SK-N-SH treated with all-trans-retinoic acid at 6 μM for 48 hours (cell line): ENCODE measurements around the gene TTC31.

Experiments used
- ATAC-seq: fragments of 200-7000 bp; cut with Tn5 transposase; 3 replicates; pipeline ENCODE4 v1.9.1; 2020; ENCODE audit warnings: mild to moderate bottlenecking, moderate library complexity
- BACH2 ChIP-seq: fragments of 250-450 bp; sonication (Bioruptor Pico); IDR thresholded peaks from 2 replicates; pipeline ENCODE4 v1.9.0; 2021; ENCODE audit warnings: mild to moderate bottlenecking, borderline replicate concordance
- CSDC2 ChIP-seq: fragments of 250-450 bp; sonication (Bioruptor Pico); IDR thresholded peaks from 2 replicates; pipeline ENCODE4 v1.5.0; 2020; ENCODE audit warnings: mild to moderate bottlenecking, moderate library complexity
- GLIS3 ChIP-seq: fragments of 250-450 bp; sonication (Bioruptor Pico); IDR thresholded peaks from 2 replicates; pipeline ENCODE4 v1.5.0; 2020; ENCODE audit warnings: mild to moderate bottlenecking, moderate library complexity
- OSR1 ChIP-seq: fragments of 250-450 bp; sonication (Bioruptor Pico); IDR thresholded peaks from 2 replicates; pipeline ENCODE4 v1.8.0; 2022; ENCODE audit warnings: moderate library complexity, mild to moderate bottlenecking, inconsistent platforms
- PPARA ChIP-seq: fragments of 250-450 bp; sonication (Bioruptor Pico); IDR thresholded peaks from 2 replicates; pipeline ENCODE4 v1.5.0; 2020; ENCODE audit warnings: mild to moderate bottlenecking, borderline replicate concordance
- RARB ChIP-seq: fragments of 250-450 bp; sonication (Bioruptor Pico); IDR thresholded peaks from 2 replicates; pipeline ENCODE4 v1.8.0; 2021; ENCODE audit warnings: mild to moderate bottlenecking, moderate library complexity
- SNAI2 ChIP-seq: fragments of 250-450 bp; sonication (Bioruptor Pico); IDR thresholded peaks from 2 replicates; pipeline ENCODE4 v1.5.0; 2020; ENCODE audit warnings: mild to moderate bottlenecking, moderate library complexity
- TCF4 ChIP-seq: fragments of 250-450 bp; sonication (Bioruptor Pico); IDR thresholded peaks from 2 replicates; pipeline ENCODE4 v1.8.0; 2021; ENCODE audit warnings: mild to moderate bottlenecking, moderate library complexity, borderline replicate concordance
- TOX ChIP-seq: fragments of 250-450 bp; sonication (Bioruptor Pico); IDR thresholded peaks from 2 replicates; pipeline ENCODE4 v1.8.0; 2021; ENCODE audit warnings: mild to moderate bottlenecking, moderate library complexity, borderline replicate concordance
- TSHZ2 ChIP-seq: fragments of 250-450 bp; sonication (Bioruptor Pico); IDR thresholded peaks from 2 replicates; pipeline ENCODE4 v1.5.0; 2020; ENCODE audit warnings: mild to moderate bottlenecking, moderate library complexity
- ZC3H10 ChIP-seq: fragments of 250-450 bp; sonication (Bioruptor Pico); IDR thresholded peaks from 2 replicates; pipeline ENCODE4 v1.5.1; 2021; ENCODE audit warnings: mild to moderate bottlenecking, moderate library complexity
- ZFP3 ChIP-seq: fragments of 250-450 bp; sonication (Bioruptor Pico); IDR thresholded peaks from 2 replicates; pipeline ENCODE4 v1.5.0; 2020; ENCODE audit warnings: mild to moderate bottlenecking, moderate library complexity
- ZFP30 ChIP-seq: fragments of 450-650 bp; formaldehyde crosslinking; IDR thresholded peaks from 2 replicates; pipeline ENCODE4 v1.5.0; 2022; ENCODE audit warnings: mild to moderate bottlenecking, moderate library complexity
- ZNF565 ChIP-seq: fragments of 450-650 bp; formaldehyde crosslinking; conservative IDR thresholded peaks from 2 replicates; pipeline ENCODE4 v1.5.0; 2020; ENCODE audit warnings: low read depth, mild to moderate bottlenecking, moderate library complexity
- ZNF70 ChIP-seq: fragments of 450-650 bp; formaldehyde crosslinking; IDR thresholded peaks from 2 replicates; pipeline ENCODE4 v1.5.0; 2020; ENCODE audit warnings: mild to moderate bottlenecking, moderate library complexity
- ZNF8 ChIP-seq: fragments of 450-650 bp; formaldehyde crosslinking; IDR thresholded peaks from 2 replicates; pipeline ENCODE4 v1.5.0; 2020; ENCODE audit warnings: mild to moderate bottlenecking, moderate library complexity
- TF ChIP-seq, protein P1 (sequence below): fragments of 250-450 bp; sonication (Bioruptor Pico); IDR thresholded peaks from 2 replicates; pipeline ENCODE4 v1.8.0; 2021; ENCODE audit warnings: low read depth, mild to moderate bottlenecking, moderate library complexity, borderline replicate concordance
- TF ChIP-seq, protein P2 (sequence below): fragments of 250-450 bp; sonication (Bioruptor Pico); IDR thresholded peaks from 2 replicates; pipeline ENCODE4 v1.5.1; 2021; ENCODE audit warnings: mild to moderate bottlenecking, moderate library complexity
- TF ChIP-seq, protein P3 (sequence below): fragments of 250-450 bp; sonication (Bioruptor Pico); IDR thresholded peaks from 2 replicates; pipeline ENCODE4 v1.5.1; 2020; ENCODE audit warnings: low read depth, mild to moderate bottlenecking, moderate library complexity

Gene TTC31

DNA sequence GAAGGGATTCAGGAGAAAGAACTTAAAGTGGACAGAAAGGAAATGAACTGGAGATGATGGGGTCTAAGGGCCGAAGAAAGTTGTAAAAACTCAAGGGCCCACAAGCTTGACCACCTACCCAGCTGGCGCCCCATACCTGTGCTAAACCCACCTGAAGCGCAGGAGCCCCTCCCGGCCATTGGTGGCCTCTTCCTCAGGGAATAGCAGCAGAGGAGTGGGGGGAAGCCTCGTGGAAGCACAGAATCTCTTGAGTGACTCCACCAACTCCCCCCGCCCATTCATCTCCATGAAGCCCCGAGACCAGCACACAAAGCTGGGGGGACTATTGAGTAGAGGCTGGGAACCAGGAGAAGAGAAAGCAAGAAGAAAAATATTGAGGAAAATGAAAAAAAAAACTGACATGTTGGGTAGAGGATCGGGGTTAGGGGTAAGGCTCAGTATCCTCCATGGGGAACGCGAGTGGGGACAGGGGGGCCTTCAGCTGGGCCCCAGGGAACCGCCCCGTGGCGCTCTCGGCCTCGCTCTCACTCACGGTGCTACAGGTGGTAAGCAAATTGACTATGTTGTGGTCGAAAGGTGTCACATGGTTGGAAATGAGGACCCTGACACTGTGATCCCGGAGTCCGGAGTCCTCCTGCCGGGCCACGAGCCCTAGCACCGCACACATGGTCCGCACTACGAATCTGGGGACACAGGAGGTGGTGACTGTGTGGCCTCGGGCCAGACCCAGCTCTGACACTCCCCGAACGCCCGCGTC, 45.9 kb downstream of the TTC31 start (continued):
- TF ChIP-seq BACH2 (no peak), RARB (CRISPR knock-in tag) (no peak), PPARA (CRISPR knock-in tag) (no peak), TOX (CRISPR knock-in tag) (no peak), OSR1 (CRISPR knock-in tag) (no peak)

DNA sequence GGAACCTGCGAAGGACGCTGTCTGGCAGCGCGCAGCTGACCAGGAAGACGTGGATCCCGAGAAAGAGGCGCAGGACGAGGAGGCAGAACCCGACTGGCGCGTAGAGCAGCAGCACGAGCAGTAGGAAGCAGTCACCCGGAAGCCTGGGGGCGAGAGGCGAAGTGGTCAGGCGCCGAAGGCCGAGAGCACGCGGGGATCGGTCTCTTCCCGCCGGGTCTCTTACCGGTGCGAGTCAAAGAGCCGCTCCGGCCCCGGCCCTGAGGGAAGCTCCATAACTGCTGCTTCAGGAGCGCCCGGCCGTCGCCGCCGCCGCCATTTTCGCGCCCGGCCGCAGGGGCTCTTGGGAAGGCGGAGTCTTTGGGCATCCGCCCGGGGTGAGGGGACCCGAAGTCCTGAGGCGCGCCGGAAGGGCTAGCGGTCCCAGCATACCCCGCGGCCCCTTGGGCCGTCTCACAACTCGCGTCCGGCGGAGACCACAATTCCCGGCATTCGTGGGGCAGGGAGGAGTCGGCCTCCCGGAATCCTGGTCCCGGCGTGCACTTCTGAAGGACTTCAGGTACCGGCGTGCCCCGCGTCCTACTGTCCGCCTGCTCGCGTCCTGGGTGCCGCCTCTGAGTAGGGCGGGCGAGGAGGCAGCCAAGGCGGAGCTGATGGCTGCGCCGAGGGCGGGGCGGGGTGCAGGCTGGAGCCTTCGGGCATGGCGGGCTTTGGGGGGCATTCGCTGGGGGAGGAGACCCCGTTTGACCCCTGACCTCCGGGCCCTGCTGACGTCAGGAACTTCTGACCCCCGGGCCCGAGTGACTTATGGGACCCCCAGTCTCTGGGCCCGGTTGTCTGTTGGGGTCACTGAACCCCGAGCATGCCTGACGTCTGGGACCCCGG, 46.7 kb downstream of the TTC31 start, which contains the start of the genes AUP1 and HTRA2:
TSS of gene AUP1 (minus strand) at position 350 of the 882 bp plus-strand sequence. CDS start at position 273, 77 bp downstream.
TSS of gene HTRA2 (plus strand) at position 577 of the 882 bp plus-strand sequence. CDS start at position 651, 74 bp downstream.
- TF ChIP-seq ZC3H10 (no peak), GLIS3 (CRISPR knock-in tag) (0 out of 2 replicates have a peak, but pooled peaks have one; percentile 40)
- ATAC-seq, result peak; percentile 94

GRCh38 chr2:74530239-74531187, 47.6 kb downstream of the TTC31 start:
- TF ChIP-seq TCF4 (no peak), ZNF8 (CRISPR knock-in tag) (no peak), RARB (CRISPR knock-in tag) (no peak), SNAI2 (CRISPR knock-in tag) (no peak), ZC3H10 (no peak), ZFP30 (CRISPR knock-in tag) (no peak), BACH2 (no peak), TSHZ2 (no peak), OSR1 (CRISPR knock-in tag) (no peak)
- TF ChIP-seq, protein P1, sequence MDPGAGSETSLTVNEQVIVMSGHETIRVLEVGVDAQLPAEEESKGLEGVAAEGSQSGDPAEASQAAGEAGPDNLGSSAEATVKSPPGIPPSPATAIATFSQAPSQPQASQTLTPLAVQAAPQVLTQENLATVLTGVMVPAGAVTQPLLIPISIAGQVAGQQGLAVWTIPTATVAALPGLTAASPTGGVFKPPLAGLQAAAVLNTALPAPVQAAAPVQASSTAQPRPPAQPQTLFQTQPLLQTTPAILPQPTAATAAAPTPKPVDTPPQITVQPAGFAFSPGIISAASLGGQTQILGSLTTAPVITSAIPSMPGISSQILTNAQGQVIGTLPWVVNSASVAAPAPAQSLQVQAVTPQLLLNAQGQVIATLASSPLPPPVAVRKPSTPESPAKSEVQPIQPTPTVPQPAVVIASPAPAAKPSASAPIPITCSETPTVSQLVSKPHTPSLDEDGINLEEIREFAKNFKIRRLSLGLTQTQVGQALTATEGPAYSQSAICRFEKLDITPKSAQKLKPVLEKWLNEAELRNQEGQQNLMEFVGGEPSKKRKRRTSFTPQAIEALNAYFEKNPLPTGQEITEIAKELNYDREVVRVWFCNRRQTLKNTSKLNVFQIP (CRISPR knock-in tag), result no peak
- ATAC-seq, result peak; percentile 53

GRCh38 chr2:74531666-74532065, 48.8 kb downstream of the TTC31 start:
- ATAC-seq, result no peak
- TF ChIP-seq, protein P2, sequence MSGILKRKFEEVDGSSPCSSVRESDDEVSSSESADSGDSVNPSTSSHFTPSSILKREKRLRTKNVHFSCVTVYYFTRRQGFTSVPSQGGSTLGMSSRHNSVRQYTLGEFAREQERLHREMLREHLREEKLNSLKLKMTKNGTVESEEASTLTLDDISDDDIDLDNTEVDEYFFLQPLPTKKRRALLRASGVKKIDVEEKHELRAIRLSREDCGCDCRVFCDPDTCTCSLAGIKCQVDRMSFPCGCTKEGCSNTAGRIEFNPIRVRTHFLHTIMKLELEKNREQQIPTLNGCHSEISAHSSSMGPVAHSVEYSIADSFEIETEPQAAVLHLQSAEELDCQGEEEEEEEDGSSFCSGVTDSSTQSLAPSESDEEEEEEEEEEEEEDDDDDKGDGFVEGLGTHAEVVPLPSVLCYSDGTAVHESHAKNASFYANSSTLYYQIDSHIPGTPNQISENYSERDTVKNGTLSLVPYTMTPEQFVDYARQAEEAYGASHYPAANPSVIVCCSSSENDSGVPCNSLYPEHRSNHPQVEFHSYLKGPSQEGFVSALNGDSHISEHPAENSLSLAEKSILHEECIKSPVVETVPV, result no peak
- TF ChIP-seq CSDC2 (no peak), ZNF70 (CRISPR knock-in tag) (no peak), ZFP3 (CRISPR knock-in tag) (no peak), BACH2 (no peak), ZNF8 (CRISPR knock-in tag) (no peak), ZNF565 (no peak)
- TF ChIP-seq, protein P1 (CRISPR knock-in tag), result no peak
- TF ChIP-seq, protein P3, sequence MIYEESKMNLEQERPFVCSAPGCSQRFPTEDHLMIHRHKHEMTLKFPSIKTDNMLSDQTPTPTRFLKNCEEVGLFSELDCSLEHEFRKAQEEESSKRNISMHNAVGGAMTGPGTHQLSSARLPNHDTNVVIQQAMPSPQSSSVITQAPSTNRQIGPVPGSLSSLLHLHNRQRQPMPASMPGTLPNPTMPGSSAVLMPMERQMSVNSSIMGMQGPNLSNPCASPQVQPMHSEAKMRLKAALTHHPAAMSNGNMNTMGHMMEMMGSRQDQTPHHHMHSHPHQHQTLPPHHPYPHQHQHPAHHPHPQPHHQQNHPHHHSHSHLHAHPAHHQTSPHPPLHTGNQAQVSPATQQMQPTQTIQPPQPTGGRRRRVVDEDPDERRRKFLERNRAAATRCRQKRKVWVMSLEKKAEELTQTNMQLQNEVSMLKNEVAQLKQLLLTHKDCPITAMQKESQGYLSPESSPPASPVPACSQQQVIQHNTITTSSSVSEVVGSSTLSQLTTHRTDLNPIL, result no peak
- TF ChIP-seq, all 23 proteins: peak for 0
